OCI-LY3 (cell line): Measurements from ENCODE around the gene PPP2R5B.

Experiments
- EZH2phosphoT487 ChIP-seq: fragments of 200-600 bp; shearing (Covaris generic); IDR thresholded peaks from 2 replicates; pipeline ENCODE4 v1.6.1; 2018; ENCODE audit warnings: antibody characterized with exemption, mixed run types, low read depth
- TF ChIP-seq, protein P1 (sequence below): fragments of 200-600, 300-600 bp; sonication (generic); IDR thresholded peaks from 2 replicates; pipeline ENCODE4 v1.5.1; 2014; ENCODE audit warnings: antibody characterized with exemption, low read length, low read depth

DNA sequence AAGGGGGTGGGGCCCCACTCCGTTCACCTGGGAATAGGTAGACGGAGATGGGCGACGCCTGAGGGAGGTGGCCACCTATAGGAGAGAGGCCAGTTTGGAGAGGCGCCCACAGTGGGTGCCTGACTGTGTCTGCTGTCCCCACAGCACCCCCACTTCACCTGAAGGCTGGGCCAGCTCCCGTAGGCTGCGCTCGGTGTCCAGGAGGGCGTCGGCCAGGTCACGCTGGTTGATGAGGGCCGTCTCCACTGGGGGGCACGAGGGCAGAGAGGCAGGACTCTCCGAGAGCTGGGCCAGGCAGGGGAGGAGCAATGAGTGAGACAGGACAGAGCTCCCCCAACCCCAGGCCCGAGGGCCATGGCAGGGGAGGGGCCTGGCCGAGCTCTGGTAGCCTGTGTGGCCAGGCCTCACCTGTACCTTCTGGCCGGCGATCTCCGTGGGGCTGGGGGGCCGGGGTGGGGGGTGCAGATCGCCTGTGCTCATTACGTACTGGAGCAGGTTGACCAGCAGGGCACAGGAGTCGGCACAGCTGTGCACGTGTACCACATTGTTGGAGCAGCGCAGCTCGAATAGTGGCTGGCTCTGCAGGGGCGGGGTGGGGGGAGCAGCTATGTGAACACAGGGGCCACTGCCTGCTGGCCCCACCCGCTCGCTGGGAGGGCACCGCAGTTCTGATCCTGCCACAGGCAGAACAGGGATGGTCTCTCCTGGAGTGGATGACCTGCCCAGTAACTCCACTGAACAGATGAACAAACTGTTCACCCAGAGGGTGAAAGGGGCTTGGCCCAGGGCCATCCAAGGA is 22.2 kb upstream of the PPP2R5B start:
- TF ChIP-seq, protein P1, sequence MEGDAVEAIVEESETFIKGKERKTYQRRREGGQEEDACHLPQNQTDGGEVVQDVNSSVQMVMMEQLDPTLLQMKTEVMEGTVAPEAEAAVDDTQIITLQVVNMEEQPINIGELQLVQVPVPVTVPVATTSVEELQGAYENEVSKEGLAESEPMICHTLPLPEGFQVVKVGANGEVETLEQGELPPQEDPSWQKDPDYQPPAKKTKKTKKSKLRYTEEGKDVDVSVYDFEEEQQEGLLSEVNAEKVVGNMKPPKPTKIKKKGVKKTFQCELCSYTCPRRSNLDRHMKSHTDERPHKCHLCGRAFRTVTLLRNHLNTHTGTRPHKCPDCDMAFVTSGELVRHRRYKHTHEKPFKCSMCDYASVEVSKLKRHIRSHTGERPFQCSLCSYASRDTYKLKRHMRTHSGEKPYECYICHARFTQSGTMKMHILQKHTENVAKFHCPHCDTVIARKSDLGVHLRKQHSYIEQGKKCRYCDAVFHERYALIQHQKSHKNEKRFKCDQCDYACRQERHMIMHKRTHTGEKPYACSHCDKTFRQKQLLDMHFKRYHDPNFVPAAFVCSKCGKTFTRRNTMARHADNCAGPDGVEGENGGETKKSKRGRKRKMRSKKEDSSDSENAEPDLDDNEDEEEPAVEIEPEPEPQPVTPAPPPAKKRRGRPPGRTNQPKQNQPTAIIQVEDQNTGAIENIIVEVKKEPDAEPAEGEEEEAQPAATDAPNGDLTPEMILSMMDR = no peak
- TF ChIP-seq EZH2phosphoT487 = no peak
